Dedifferentiated amniotic fluid mesenchymal stem cell (primary cell): ENCODE measurements around the gene PBXIP1.

Source experiments
- DNase-seq: peaks from one replicate; pipeline ENCODE4 v3.0.0-alpha.2; 2016; ENCODE audit errors: extremely low spot score

Gene PBXIP1

DNA sequence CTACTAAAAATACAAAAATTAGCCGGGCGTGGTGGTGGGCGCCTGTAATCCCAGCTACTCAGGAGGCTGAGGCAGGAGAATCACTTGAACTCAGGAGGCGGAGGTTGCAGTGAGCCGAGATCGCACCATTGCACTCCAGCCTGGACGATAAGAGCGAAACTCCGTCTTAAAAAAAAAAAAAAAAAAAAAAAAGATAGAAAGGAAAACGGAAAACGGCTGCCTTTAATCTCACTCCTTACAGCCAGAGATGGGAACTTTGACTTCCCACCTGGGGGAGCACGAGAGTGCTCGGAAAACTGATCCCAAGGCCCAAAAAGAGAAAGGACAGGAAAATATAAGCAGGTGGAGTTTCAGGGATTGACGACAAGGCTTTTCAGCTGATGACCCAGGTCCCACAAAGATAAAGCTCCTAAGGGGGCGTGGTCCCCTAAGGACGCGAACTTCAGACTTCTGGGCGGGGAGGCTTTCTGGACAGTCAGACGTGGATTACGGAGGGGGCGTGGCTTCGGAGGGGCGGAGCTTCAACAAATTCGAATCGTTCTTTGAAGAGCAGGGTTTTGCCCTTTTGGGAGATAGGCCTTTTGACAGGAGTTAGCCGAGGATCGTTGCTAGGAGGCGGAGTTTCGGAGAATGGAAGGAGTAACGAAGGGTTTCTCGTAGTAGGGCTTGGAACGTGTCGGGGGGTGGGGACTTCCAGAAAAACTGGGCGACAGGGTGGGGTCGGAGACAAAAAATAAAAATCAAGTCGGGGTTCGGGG is 17.6 kb upstream of the PBXIP1 start:
- peak; percentile 96 for DNase-seq

GRCh38 chr1:154972517-154973343 is 16.8 kb upstream of the PBXIP1 start:
- DNase-seq: peak; percentile 81

DNA sequence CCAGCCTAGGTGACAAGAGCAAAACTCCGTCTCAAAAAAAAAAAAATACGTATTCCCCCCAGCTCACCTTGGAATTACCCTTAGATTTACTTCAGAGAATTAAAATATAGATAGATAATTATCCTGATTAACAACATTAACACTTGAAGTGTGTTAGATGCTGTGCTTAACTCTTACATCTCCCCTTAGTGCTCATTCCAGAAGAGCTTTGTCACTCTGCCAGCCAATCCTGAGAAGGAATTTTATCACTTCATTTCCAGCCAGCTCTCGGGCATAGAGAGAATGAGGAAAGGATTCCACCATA is 16.3 kb upstream of the PBXIP1 start:
- DNase-seq: no peak

- no peak for DNase-seq
Measured at GRCh38 chr1:154971341-154971998, 15.6 kb upstream of the PBXIP1 start.

DNA sequence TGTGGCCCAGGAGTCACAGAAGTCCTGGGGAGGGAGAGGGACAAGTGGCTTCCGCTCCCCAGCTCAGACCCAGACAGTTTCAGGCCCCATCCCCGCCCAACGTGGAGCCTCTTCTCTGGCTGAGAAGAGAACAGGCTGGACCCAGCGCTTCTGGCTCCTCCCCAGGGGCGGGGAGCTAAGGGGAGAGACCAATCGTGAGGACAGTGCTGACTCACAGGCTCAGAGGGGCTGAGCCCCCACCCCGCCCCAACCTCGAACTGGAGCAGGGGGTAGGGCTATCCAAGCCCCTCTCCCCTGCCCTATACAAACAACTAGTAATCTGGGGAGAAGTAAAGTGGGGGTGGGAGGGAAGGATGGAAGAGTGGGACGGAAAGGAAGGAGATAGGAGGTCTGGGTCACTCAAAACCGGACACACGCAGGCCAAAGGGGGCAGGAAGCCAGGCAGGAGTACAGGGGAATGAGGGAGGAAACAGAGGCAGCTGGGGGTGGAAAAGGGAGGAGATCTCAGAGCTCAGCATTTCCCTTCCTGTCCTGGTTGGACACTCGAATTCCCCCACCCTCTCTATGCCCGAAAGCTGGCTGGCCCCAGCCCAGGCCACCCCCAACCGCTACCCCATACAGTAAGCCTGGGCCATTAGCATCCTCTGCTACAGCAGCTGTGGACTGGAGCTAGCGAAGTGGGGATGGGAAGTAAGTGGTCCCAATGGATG is 14.9 kb upstream of the PBXIP1 start, which contains the start of gene SHC1:
TSS of gene SHC1 (minus strand) at position 117 of the 710 bp plus-strand sequence. CDS start 221 bp downstream, outside the sequence.
- peak; percentile 91 for DNase-seq

DNA sequence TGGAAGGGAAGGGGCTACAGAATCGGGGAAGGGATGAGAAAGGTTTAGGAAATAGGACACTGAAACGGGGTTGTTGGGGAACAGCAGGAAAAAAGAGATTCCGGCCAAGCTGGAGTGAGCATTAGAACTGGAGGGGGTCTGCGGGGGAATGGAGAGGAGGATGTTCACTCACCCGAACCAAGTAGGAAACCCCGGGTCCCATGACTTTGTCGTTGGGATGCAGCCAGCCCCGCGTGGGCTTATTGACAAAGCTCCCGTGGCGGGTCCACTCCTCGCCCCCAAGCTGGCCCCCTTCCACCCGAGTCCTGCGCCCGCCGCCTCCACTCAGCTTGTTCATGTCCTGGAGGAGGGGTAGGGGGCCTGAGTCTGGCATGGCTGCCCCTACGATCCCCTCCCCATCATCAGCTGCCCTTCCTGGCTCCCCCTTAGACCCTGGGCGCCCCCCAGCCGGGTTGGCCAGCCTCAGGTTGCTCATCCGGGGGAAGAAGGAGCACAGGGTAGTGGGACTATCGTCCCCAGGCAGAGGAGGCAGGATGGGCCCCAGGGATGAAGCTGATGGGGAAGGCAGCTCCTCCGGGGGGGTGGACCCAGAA is 14.1 kb upstream of the PBXIP1 start:
- no peak for DNase-seq

DNA sequence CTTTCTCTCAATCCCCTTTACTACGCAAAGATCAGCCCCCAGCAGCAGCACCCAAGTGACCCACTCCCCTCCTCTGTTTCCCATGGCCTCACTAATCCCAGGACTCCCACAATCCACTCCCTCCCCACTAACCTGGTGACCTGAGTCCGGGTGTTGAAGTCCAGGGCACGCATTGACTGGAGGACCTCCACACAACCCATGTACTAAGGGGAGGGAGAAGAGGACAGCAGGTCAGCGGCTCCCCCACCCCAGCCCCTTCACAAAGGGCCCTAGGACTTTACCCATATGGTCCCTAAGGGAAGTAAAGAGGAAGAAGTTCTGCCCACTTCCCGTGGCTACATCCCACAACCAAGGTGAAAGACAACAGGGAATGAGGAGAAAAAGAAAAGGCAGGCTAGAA is 13.3 kb upstream of the PBXIP1 start:
- no peak for DNase-seq

DNA sequence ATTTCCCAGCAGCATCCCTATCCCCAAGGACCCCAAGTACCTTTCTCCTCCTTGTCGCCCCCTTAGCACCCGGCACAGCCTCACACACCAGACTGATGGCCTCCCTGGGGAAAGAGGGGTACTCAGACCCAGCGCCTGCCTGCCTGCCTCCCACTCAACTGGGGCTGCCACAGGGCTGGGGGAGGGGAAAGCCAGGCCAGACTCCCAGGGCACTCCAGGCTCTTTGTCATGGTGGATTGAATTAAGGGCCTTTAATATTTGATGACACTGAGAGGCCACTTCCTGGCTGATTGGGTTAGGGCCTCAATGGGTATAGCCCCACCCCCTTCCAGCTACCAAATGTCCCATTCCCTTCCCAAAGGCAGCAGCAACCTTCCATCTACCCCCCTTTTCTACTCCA is 12.8 kb upstream of the PBXIP1 start:
- DNase-seq: no peak

DNA sequence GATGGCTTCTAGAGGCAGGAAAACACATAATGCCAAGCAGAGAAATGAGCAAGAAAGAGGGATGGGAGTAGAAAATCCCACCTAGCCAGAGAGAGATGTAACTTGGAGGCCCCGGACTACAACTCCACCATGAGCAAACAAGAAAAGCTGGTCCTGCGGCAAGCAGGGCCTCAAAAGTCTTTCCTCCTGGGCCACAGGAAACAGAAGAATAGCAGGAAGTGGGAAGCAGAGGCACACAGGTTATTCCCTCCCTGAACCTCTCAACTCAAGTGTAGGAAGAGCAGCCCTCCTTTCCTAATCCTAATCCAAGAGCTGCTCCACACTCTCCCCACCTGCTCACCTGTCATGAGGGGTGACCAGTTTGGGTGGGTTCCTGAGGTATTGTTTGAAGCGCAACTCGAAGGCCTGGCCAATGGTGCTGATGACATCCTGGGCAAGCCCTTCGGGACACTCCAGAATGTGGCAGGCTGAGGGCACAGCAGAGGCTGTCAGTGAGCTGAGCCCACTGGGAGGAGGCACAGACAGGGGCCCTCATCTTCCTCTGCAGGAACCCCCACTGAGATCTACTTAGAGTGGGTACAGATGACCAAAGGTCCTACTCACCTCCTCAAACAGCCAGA is 11.5 kb upstream of the PBXIP1 start:
- DNase-seq: no peak

- DNase-seq: no peak
Measured at GRCh38 chr1:154966111-154966510, 10.2 kb upstream of the PBXIP1 start.

DNA sequence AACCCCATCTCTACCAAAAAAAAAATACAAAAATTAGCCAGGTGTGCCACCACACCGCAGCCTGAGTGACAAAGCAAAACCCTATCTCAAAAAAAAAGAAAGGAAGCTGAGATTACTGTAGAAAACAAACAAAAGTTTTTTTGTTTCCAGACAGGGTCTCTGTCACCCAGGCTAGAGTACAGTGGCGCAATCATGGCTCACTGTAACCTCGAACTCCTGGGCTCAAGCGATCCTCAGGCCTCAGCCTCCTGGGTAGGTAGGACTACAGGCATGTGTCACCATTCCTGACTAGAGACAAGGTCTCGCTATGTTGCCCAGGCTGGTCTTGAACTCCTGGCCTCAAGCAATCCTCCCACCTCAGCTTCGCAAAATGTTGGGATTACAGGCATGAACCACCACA is 8.5 kb upstream of the PBXIP1 start:
- no peak for DNase-seq

GRCh38 chr1:154963643-154964042 is 7.7 kb upstream of the PBXIP1 start:
- no peak for DNase-seq

DNA sequence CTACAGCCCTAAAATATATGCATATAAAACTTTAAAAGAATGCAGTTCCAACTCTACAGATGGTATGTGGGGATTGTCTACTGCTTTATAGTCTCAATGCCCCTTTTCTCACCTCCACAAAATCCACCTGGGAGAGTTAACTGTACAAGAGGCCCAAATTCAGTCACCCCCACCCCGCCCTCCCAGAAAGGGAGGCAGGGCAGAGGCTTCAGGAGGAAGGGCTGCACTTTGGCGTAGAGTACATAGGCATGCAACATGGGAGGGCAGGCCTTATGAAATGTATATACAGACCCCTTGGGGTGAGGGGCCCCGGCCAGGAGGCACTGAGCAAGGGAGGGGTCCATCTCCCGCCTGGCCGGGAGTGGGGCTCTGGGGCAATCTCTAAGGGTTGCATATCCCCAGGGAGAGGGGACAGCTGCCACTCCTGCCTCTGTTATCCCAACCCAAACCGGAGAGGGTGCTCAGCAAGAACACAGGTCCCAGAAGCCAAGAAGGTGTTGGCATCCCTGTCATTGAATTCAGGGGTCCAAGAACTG is 7.0 kb upstream of the PBXIP1 start:
- DNase-seq: no peak

GRCh38 chr1:154962156-154962749 is 6.4 kb upstream of the PBXIP1 start:
- DNase-seq: no peak

DNA sequence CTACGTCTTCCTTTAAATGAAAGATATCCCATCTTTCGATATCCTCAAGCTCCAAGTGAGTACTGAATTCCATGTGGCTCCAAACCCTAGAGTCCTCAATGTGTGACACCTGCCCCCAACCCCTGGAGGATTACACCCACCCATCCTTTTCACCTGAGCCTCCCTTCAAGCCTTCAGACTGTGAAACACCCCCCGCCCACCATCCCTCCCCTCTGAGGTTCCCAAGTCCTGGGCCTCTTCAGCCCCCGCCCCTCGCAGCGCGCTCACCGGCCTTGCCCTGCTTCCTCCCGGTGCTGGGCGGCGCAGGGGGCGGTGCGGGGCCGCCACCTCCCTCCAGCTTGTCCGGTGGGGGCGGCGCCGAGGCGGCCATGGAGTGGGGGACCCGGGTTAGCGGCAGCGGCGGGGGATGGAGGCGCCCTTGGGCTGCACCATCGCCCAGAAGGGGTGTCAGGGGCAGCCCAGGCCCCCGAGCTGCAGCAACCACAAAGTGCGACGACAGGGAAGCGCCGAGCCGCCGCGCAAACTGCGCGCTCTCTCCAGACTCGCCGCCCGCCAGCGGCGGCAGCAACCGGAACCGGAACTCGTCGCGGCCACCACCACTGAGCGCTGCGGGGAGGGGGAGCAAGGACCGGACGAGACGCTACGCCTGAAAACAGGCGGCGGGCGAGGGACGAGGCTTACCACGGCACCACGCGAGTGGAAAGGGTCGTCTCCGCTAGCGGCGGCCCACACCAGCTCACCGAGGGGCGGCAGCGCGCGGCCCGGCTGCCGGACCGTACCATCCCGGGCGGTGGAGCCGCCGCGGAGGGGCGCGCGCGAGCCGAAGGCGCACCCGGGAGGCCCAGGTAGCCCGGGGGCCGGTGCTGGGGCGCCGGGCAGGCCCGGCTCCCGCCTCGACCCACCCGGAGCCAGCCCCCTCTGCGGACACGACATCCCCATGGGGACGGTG is 5.6 kb upstream of the PBXIP1 start, which contains the start of gene PYGO2:
TSS of gene PYGO2 (minus strand) at position 576 of the 949 bp plus-strand sequence. CDS start at position 370, 206 bp downstream.
- peak; percentile 55 for DNase-seq

DNA sequence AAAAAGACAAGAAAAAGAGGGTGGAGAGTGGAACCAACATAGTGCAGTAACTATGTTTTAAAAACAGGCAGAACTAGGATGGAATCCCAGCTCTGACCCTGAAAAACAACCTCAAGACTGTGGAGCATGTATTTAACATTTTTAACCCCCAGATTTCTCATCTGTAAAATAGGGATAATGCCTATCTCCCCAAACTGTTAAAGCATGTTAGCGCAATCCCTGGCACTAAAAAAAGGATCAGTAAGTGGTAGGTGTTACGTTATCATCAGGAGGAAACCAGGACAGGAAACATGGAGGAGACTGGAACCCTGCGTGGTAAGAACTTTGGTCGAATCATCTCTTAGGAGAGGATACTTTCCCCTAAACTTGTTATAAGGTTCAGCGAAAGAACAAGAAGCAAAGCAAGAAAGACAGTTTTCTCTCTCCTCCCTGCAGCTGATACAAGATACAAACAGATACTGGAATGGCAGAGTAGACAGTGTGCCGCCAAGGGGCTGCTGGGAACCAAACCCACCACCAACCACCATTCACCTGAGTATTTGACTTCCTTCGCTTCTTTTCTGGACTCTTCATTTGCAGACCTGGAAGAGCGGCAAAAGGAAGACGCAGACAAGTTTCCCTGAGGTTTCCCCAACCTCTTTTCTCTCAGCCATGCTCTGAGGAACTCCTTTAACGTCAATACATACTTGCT is 4.7 kb upstream of the PBXIP1 start:
- DNase-seq: no peak

- no peak for DNase-seq
Measured at GRCh38 chr1:154959426-154959780, 3.5 kb upstream of the PBXIP1 start.

DNA sequence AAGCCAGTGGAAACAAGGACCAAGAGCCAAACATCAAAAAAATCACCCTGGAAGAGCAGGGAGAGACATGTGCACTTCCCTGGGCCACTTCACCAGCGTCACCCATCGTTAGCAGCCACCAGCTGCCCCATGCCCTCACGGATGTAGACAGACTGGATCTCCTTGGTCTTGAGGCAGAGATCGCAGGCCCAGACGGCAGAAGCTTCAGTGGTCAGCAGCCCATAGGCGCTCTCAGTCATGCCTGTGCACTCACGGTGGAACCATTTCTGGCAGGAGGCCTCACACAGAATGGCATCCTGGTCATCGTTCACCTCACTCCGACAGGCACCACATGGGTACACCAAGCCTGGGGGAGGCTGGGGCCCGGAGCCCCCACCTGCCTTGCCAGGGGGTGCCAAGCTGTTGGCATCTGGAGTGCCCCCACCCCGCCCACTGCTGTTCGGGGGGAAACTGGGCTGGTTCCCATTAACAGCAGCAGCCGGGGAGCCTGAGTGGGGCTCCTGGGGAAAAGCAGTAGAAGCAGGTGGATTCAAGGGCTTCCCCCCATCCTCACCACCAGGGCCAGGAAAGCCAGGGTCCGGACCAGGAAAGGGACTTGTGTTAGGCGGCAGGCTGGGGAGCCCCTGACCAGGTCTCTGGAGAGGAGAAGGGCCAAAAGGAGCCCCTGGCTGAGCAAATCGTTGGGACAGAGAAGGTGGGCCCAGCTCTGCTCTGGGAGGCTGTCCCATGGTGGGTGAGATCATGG is 3.0 kb upstream of the PBXIP1 start:
- no peak for DNase-seq
